Chondrocyte (in vitro differentiated cells): Measurements from ENCODE around the gene JAKMIP2. TPM values are rescaled to one million over a fixed set of nuclear protein-coding genes. Genes with fewer than 3 reads are reported as not detected.

Source experiments
- DNase-seq: peaks from one replicate; pipeline ENCODE4 v3.0.0; 2021; ENCODE audit warnings: mixed read lengths, low spot score
- H3K27ac Mint-ChIP-seq: one replicate; pipeline ENCODE4 v1.8.0; 2021; ENCODE audit warnings: mild to moderate bottlenecking, moderate library complexity, mixed read lengths; ENCODE audit not compliant: unreplicated experiment
- H3K27me3 Mint-ChIP-seq: 2 replicates; pipeline ENCODE4 v1.8.0; 2021; ENCODE audit warnings: low read depth, mixed read lengths
- H3K36me3 Mint-ChIP-seq: 2 replicates; pipeline ENCODE4 v1.8.0; 2021; ENCODE audit warnings: low read depth, mixed read lengths
- H3K4me1 Mint-ChIP-seq: 2 replicates; pipeline ENCODE4 v1.8.0; 2021; ENCODE audit warnings: low read depth, mild to moderate bottlenecking, mixed read lengths
- H3K4me3 Mint-ChIP-seq: one replicate; pipeline ENCODE4 v1.8.0; 2021; ENCODE audit warnings: mild to moderate bottlenecking, moderate library complexity, mixed read lengths; ENCODE audit not compliant: unreplicated experiment
- H3K9me3 Mint-ChIP-seq: 2 replicates; pipeline ENCODE4 v1.8.0; 2021; ENCODE audit warnings: low read depth, mixed read lengths
- CTCF ChIP-seq: fragments of 200-600 bp; sonication (generic); IDR thresholded peaks from 2 replicates; pipeline ENCODE4 v1.5.0; 2021; ENCODE audit warnings: antibody characterized with exemption, mild to moderate bottlenecking, moderate library complexity
- total RNA-seq: library from RNA; stranded (reverse); gene quantifications from 3 replicates; pipeline ENCODE4 v1.2.1, GENCODE V29; 2021

Gene JAKMIP2
- total RNA-seq, 1 donor from 2014 or later = 7.1 TPM

DNA sequence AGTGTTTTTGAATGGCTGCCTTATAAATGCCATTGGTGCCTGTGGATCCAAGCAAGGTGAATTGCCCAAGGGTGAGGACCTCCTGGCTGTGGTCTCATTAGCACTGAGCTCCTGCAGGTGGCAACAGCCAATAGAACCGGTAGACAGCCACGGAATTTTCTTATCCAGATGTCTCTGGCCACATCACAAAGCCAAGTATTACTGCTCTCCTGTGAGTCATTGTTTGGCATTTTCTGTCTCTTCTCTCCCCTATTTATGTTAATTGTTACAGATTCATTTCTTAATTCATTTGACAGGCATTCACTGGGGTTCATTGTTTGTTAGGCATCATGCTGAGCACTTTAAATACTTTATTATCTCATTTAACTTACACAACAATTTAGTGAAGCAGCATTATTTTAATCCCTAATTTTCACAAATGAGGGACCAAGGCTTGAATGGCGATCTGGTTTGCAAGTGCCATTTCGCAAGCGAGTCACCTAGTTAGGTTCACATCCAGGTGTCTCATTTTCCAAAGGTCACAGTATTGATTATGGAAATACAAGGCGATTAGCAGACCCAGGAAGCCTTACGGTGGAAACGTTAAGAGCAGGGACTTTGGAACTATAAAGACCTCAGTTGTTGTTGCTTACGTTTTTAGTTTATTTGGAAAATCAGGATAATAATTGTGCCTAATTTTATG is 214.5 kb downstream of the JAKMIP2 start:
- Mint-ChIP-seq H3K4me3 (no peak overlapping the region), H3K27me3 (no peaks in the 10 kb centered on the region), H3K4me1 (peaks cover 5% of the 10 kb centered on the region), H3K36me3 (no peaks in the 10 kb centered on the region), H3K9me3 (no peaks in the 10 kb centered on the region), H3K27ac (no peak overlapping the region)
- TF ChIP-seq CTCF = no peak
- no peak for DNase-seq

DNA sequence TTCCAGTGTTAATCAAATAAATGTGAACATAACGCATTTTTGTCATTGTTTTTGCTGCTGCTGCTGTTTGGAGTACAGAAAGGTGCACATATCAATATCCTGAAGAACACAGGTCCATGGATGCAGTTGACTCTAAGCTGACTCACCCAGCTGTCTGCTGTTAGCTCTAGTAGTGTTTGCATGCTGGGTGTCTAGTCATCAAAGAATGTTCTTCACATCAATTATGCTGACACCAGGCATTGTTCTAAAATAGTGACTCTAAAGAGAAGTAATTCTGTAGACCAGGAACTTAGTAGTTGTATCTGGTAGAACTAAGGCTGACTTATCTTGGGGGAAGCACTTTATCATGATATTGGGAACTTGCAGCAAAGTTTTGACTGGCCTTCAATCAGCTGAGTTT is 217.0 kb downstream of the JAKMIP2 start:
- H3K9me3 Mint-ChIP-seq = no peaks in the 10 kb centered on the region
- H3K36me3 Mint-ChIP-seq = no peaks in the 10 kb centered on the region
- no peak overlapping the region for H3K27ac Mint-ChIP-seq
- peaks cover 3% of the 10 kb centered on the region for H3K27me3 Mint-ChIP-seq
- no peak for DNase-seq
- H3K4me1 Mint-ChIP-seq = peaks cover 5% of the 10 kb centered on the region
- no peak for TF ChIP-seq CTCF
- H3K4me3 Mint-ChIP-seq = no peak overlapping the region

DNA sequence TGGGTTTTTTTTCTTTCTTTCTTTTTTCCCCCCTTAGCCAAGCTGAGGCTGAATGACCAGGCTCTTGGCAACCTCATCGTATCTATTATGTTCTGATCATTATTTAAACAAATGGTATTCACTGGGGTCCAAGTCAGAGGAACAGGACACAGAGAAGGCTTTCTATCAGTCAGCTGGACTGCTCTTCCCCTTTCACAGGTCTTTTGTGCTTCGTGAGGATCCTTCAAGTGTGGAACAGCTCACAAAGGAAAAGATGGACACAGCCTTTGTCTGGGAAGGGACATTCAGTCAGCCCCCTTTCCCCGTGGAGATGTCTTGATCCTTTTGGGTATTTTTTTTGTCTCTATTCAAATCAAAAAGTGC is 218.4 kb downstream of the JAKMIP2 start:
- no peak for DNase-seq
- Mint-ChIP-seq H3K4me3 (no peak overlapping the region), H3K9me3 (no peaks in the 10 kb centered on the region), H3K27me3 (peaks cover 6% of the 10 kb centered on the region), H3K36me3 (no peaks in the 10 kb centered on the region), H3K4me1 (peaks cover 5% of the 10 kb centered on the region), H3K27ac (no peak overlapping the region)
- no peak for TF ChIP-seq CTCF

- Mint-ChIP-seq H3K27me3 (peaks cover 6% of the 10 kb centered on the region), H3K4me1 (peaks cover 5% of the 10 kb centered on the region), H3K27ac (no peak overlapping the region), H3K9me3 (no peaks in the 10 kb centered on the region), H3K36me3 (no peaks in the 10 kb centered on the region), H3K4me3 (no peak overlapping the region)
- TF ChIP-seq CTCF = no peak
- DNase-seq = no peak
Observed at GRCh38 chr5:147563466-147564123, 218.9 kb downstream of the JAKMIP2 start.

DNA sequence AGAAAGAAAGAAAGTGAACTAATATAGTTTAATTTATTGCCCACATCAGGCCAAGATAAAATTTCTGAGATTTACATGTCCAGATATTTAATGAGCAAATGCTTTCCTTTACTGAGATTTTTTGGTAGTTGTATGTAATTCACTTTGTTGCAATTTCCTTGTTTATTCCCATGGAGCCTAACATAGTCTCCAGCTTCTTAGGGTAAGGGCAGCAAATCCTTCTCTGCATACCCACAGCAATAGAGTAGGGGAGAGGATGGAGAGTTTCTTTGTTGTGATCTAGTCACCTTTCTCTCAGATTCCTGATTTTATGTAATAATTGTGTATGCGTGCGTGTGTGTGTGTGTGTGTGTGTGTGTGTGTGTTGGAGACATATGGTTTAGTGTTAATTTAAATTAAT is 221.1 kb downstream of the JAKMIP2 start:
- H3K36me3 Mint-ChIP-seq = no peaks in the 10 kb centered on the region
- no peaks in the 10 kb centered on the region for H3K9me3 Mint-ChIP-seq
- no peak overlapping the region for H3K4me3 Mint-ChIP-seq
- H3K27me3 Mint-ChIP-seq = peaks cover 6% of the 10 kb centered on the region
- H3K27ac Mint-ChIP-seq = no peak overlapping the region
- DNase-seq = no peak
- H3K4me1 Mint-ChIP-seq = peaks cover 5% of the 10 kb centered on the region
- no peak for TF ChIP-seq CTCF
